ENCODE measurements around the gene CHD5. TPM values are rescaled to one million over a fixed set of nuclear protein-coding genes. Genes with fewer than 3 reads are reported as not detected.
A peak's percentile ranks its signal among the peaks of the same experiment; 100 is the strongest.

CHD5 gene
- total and polyA plus RNA-seq, 2 of the 13 experiments (the other 11 are each of a cell fraction or from before 2014, with no cell fraction given), result 0.02 to 0.21 TPM

DNA sequence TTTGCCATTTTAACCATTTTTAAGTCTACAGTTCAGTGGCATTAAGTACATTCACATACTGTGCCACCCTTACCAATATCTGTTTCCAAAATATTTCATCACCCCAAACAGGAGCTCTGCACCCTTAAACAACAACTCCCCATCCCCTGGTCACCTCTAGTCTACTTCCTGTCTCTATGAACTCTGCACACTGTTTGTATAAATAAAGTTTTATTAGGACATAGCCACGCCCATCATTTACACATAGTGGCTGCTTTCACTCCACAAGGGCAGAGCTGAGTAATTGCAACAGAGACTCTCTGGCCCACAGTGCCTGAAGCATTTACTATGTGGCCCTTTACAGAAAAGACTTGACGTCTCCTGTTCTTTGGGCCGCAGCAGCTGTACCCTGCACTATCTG is 104.4 kb downstream of the CHD5 start (continued):
- TF ChIP-seq SP1 (IDR thresholded peaks at IDR 0.05) (no peak), SP1 (CRISPR knock-in tag; IDR thresholded peaks at IDR 0.05) (peak; percentile 89), ZNF230 (CRISPR knock-in tag; IDR thresholded peaks at IDR 0.05) (no peak), PPARG (CRISPR knock-in tag; conservative IDR thresholded peaks at IDR 0.05) (peak; percentile 72), HNF4G (IDR thresholded peaks at IDR 0.05; ENCODE audit: borderline replicate concordance, low read depth, low read length) (no peak), HNF4G (CRISPR knock-in tag; IDR thresholded peaks at IDR 0.05; ENCODE audit: borderline replicate concordance, low read depth) (no peak), SIX1 (CRISPR knock-in tag; IDR thresholded peaks at IDR 0.05; ENCODE audit: borderline replicate concordance) (no peak), SUZ12 (IDR thresholded peaks at IDR 0.05; ENCODE audit: low read depth, low read length) (no peak), CENPT (CRISPR knock-in tag; IDR thresholded peaks at IDR 0.05; ENCODE audit: low read depth) (no peak), ZBTB38 (CRISPR knock-in tag; IDR thresholded peaks at IDR 0.05) (no peak), XBP1 (CRISPR knock-in tag; IDR thresholded peaks at IDR 0.05) (no peak), NR2F1 (CRISPR knock-in tag; IDR thresholded peaks at IDR 0.05) (no peak), ZNF816 (CRISPR knock-in tag; IDR thresholded peaks at IDR 0.05; ENCODE audit: borderline replicate concordance) (no peak), RBM39 (IDR thresholded peaks at IDR 0.05; ENCODE audit: low read depth, low read length, poor library complexity, severe bottlenecking) (no peak)
- TF ChIP-seq, protein P1, sequence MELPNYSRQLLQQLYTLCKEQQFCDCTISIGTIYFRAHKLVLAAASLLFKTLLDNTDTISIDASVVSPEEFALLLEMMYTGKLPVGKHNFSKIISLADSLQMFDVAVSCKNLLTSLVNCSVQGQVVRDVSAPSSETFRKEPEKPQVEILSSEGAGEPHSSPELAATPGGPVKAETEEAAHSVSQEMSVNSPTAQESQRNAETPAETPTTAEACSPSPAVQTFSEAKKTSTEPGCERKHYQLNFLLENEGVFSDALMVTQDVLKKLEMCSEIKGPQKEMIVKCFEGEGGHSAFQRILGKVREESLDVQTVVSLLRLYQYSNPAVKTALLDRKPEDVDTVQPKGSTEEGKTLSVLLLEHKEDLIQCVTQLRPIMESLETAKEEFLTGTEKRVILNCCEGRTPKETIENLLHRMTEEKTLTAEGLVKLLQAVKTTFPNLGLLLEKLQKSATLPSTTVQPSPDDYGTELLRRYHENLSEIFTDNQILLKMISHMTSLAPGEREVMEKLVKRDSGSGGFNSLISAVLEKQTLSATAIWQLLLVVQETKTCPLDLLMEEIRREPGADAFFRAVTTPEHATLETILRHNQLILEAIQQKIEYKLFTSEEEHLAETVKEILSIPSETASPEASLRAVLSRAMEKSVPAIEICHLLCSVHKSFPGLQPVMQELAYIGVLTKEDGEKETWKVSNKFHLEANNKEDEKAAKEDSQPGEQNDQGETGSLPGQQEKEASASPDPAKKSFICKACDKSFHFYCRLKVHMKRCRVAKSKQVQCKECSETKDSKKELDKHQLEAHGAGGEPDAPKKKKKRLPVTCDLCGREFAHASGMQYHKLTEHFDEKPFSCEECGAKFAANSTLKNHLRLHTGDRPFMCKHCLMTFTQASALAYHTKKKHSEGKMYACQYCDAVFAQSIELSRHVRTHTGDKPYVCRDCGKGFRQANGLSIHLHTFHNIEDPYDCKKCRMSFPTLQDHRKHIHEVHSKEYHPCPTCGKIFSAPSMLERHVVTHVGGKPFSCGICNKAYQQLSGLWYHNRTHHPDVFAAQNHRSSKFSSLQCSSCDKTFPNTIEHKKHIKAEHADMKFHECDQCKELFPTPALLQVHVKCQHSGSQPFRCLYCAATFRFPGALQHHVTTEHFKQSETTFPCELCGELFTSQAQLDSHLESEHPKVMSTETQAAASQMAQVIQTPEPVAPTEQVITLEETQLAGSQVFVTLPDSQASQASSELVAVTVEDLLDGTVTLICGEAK (IDR thresholded peaks at IDR 0.05), result peak; percentile 96
- TF ChIP-seq, protein P1 (CRISPR knock-in tag; IDR thresholded peaks at IDR 0.05), result peak; percentile 99
- TF ChIP-seq, protein P2, sequence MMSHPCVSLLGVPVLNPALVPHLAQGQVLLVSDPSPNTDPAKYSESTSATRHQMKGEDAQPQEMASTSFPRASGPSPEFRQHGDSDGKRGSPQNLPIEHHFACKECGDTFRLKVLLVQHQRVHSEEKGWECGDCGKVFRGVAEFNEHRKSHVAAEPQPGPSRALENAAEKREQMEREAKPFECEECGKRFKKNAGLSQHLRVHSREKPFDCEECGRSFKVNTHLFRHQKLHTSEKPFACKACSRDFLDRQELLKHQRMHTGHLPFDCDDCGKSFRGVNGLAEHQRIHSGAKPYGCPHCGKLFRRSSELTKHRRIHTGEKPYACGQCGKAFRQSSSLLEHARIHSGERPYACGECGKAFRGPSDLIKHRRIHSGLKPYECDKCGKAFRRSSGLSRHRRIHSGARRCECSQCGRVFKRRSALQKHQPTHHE (CRISPR knock-in tag; IDR thresholded peaks at IDR 0.05; ENCODE audit: borderline replicate concordance), result no peak

Measured in HepG2 (cell line).